ENCODE results near the gene ZNF534. TPM values are rescaled to one million over a fixed set of nuclear protein-coding genes. Genes with fewer than 3 reads are reported as not detected.

ZNF534 gene
- 0.11 and 0.13 TPM in 2 replicates for total RNA-seq

DNA sequence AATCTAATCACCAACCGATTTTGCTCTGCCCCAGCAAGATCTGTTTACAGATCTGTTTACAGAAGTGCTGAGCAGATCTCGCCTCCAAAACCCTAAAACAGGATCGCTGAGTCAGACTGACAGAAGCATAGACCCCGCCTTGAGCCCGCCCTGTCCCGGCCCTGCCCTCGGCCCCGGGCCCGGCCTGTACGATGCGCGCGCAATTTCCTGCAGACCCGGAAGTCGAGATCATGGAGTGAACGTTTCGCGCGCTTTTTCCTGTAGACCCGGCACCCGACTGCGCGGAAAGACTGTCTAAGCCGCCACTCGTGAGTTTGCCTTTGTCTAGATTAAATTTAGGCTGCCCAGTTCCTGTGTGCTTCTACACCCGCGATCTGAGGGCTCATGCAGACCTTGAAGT, at the start of gene ZNF534:
TSS of gene ZNF534 (plus strand) at position 212 of the 400 bp plus-strand sequence. CDS start 2,327 bp downstream, outside the sequence.

DNA sequence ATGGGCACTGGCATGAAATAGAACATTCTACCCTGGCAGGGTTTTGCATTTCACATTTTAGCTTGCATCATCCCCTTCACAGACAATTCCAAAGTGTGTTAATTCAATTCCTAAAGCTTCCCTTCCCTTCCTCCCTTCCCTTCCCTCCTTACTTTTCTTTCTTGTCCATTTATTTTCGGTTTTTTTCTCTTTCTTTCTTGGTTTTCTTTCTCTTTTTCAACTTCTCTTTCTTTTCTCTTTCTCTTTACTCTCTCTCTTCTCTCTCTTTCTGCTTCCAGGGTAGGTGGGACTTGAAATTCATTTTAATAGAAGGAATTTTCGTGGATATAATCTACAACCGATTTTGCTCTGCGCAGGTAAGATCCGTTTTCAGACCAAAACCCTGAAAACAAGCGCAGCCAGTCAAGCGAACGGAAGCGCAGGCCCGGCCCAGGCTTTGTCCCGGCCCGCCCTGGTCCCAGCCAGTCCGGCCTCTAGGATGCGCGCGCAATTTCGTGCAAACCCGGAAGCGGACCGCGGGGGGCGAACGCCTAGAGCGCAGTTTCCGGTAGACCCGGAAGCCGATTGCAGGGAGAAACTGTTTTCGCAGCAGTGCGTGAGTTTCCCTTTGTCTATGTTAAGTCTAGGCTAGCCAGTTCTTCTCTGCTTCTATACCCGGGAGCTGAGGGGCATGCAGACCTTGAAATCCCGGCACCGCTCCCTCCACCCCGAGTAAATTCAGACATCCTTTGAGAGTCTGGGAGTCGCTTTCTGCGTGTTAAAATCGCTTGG, 31.5 kb upstream of the ZNF534 start, which contains the start of gene ZNF528:
TSS of gene ZNF528 (plus strand) at position 540 of the 771 bp plus-strand sequence. CDS start 4,165 bp downstream, outside the sequence.

DNA sequence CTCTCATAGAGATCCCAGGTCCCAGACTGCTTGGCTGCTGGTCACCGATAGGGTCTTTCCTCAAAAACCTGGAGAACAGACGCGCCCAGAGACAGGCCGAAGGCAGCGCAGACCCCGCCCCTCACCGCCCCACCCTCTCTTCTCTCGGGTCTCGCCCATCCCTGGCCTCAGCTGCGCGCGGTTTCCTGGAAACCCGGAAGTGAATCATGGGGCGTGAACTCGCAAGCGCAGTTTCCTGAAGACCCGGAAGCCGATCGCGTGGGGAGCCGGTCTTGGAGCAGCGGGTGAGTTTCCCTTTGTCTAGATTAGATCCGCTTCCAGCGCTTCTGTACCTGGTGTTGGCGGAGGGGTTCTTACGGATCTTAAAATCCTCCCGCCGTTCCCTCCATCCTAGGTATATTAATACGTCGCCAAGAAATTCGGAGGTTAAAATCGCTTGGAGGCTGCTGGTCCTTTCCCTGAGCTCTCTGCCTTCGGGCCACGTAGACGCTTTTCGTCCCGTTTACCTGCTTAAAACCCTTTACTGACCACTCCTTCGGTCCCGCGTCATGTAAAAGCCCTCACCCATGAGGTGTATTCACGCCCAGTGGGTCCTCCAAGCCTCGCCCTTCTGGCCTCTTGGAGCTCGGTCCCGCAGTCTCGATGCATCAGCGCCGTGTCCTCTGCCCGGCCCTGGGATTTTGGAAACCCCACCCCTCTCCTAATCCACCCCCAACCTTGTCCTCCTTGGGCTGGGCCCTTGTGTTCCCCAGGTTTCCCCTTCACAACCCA, 24.6 kb downstream of the ZNF534 start, which contains the start of gene ZNF578:
TSS of gene ZNF578 (plus strand) at position 230 of the 771 bp plus-strand sequence. CDS start 48,293 bp downstream, outside the sequence.

Small RNA genes lying within 50 kb of the gene (small RNA-seq; reads per million reads assigned to genes)
- not detected for gene AC010332.1

Other genes with a start within 250 kb of the ZNF534 start
- 155 TPM in 2 replicates for gene PPP2R1A, start 239.1 kb upstream of the ZNF534 start, total RNA-seq
- 16.1 and 16.7 TPM in 2 replicates for gene ZNF766, start 159.6 kb upstream of the ZNF534 start, total RNA-seq
- 12.4 and 13.8 TPM in 2 replicates for gene ZNF480, start 132.0 kb upstream of the ZNF534 start, total RNA-seq
- 3.7 and 9.1 TPM in 2 replicates for gene ZNF610, start 92.9 kb upstream of the ZNF534 start, total RNA-seq
- 24.4 and 32.1 TPM in 2 replicates for gene ZNF880, start 59.2 kb upstream of the ZNF534 start, total RNA-seq
- gene ZNF528, start 31.3 kb upstream of the ZNF534 start, total RNA-seq = 34.5 and 53.9 TPM in 2 replicates
- gene ZNF578, start 24.4 kb downstream of the ZNF534 start, total RNA-seq = 4.6 and 9.8 TPM in 2 replicates
- 19.6 and 28.8 TPM in 2 replicates for gene ZNF808, start 98.5 kb downstream of the ZNF534 start, total RNA-seq
- gene ZNF701, start 141.1 kb downstream of the ZNF534 start, total RNA-seq = 13.3 and 19.7 TPM in 2 replicates
- 52.1 and 74.2 TPM in 2 replicates for gene ZNF83, start 209.2 kb downstream of the ZNF534 start, total RNA-seq

All from articular chondrocyte of knee joint (primary cell).